Activated effector memory CD4-positive, alpha-beta T cell treated with anti-CD3 and anti-CD28 coated beads, Interleukin-2, amount 50 U/mL, for 16 hours (primary cell): ENCODE measurements around the gene EFNA3.
"Not testable (repeated sequence)": the region's sequence is repeated elsewhere in the genome, so short reads cannot be mapped to it uniquely, and the experiment has no call there.

Experiments used
- DNase-seq: peaks from one replicate; pipeline ENCODE4 v3.0.0-alpha.2; 2020

The EFNA3 gene

GRCh38 chr1:155117610-155118009 is 39.0 kb downstream of the EFNA3 start:
- no peak for DNase-seq

- not testable (repeated sequence) for DNase-seq
Measured at GRCh38 chr1:155118090-155118489, 39.5 kb downstream of the EFNA3 start.

GRCh38 chr1:155120253-155120652 is 41.6 kb downstream of the EFNA3 start:
- no peak for DNase-seq

GRCh38 chr1:155121249-155121648 is 42.6 kb downstream of the EFNA3 start:
- no peak for DNase-seq

GRCh38 chr1:155122308-155122707 is 43.7 kb downstream of the EFNA3 start:
- DNase-seq, result no peak

- DNase-seq, result no peak
Measured at GRCh38 chr1:155123801-155124200, 45.2 kb downstream of the EFNA3 start.

- no peak for DNase-seq
Measured at GRCh38 chr1:155124503-155125463, 46.1 kb downstream of the EFNA3 start.

- DNase-seq, result no peak
Measured at GRCh38 chr1:155125511-155125945, 46.9 kb downstream of the EFNA3 start.

- DNase-seq, result no peak
Measured at GRCh38 chr1:155125946-155126555, 47.4 kb downstream of the EFNA3 start.

GRCh38 chr1:155126556-155127104 is 48.0 kb downstream of the EFNA3 start:
- DNase-seq, result peak; percentile 71

GRCh38 chr1:155127105-155127966 is 48.7 kb downstream of the EFNA3 start, which contains the start of gene EFNA1:
TSS of gene EFNA1 (plus strand) at chr1:155127876. CDS start at chr1:155127978, 102 bp downstream.
- peak; percentile 78 for DNase-seq

GRCh38 chr1:155127967-155128754 is 49.5 kb downstream of the EFNA3 start:
- no peak for DNase-seq

GRCh38 chr1:155128755-155129473 is 50.3 kb downstream of the EFNA3 start:
- no peak for DNase-seq

- DNase-seq, result no peak
Measured at GRCh38 chr1:155130272-155131006, 51.8 kb downstream of the EFNA3 start.

- DNase-seq, result no peak
Measured at GRCh38 chr1:155131285-155131684, 52.6 kb downstream of the EFNA3 start.

GRCh38 chr1:155131856-155132255 is 53.2 kb downstream of the EFNA3 start:
- DNase-seq, result no peak

- DNase-seq, result no peak
Measured at GRCh38 chr1:155133799-155134281, 55.2 kb downstream of the EFNA3 start.

GRCh38 chr1:155134322-155134721 is 55.7 kb downstream of the EFNA3 start:
- DNase-seq, result no peak

- peak; percentile 91 for DNase-seq
Measured at GRCh38 chr1:155134880-155135414, 56.3 kb downstream of the EFNA3 start.
